Measurements from ENCODE around the gene ITGBL1.

The ITGBL1 gene

GRCh38 chr13:101695870-101696516 is 243.5 kb downstream of the ITGBL1 start:
- no peak for DNase-seq
- Histone ChIP-seq H2BK15ac (replicated peaks; ENCODE audit: low read depth) (no peak overlapping the region), H4K8ac (ENCODE audit: low read depth, low read length) (no peak overlapping the region), H3K27me3 (ENCODE audit: insufficient read depth, low read length, poor library complexity) (no peaks in the 10 kb centered on the region), H3K79me2 (ENCODE audit: control insufficient read depth, insufficient read depth, low read length) (no peaks in the 10 kb centered on the region), H3K23ac (ENCODE audit: low read length) (no peak overlapping the region), H3K4me3 (ENCODE audit: low read length) (no peak overlapping the region), H3K4me2 (ENCODE audit: low read length) (no peak overlapping the region), H3K27ac (ENCODE audit: low read depth, low read length) (no peak overlapping the region), H2BK120ac (ENCODE audit: low read depth, low read length) (no peak overlapping the region), H2BK5ac (ENCODE audit: low read length) (no peak overlapping the region), H3K9ac (ENCODE audit: low read length) (no peak overlapping the region), H3K56ac (ENCODE audit: low read length) (no peak overlapping the region), H2AK5ac (ENCODE audit: low read length) (no peak overlapping the region), H3K4ac (ENCODE audit: low read depth, low read length) (no peak overlapping the region), H4K5ac (ENCODE audit: low read length) (no peak overlapping the region), H3K36me3 (ENCODE audit: control insufficient read depth, insufficient read depth, low read length) (no peaks in the 10 kb centered on the region), H3K79me1 (ENCODE audit: low read length) (no peaks in the 10 kb centered on the region), H3K4me1 (ENCODE audit: control insufficient read depth, low read depth, low read length) (no peaks in the 10 kb centered on the region), H3K18ac (ENCODE audit: low read length) (no peak overlapping the region)
- WGBS (ENCODE audit: extremely low coverage, insufficient coverage, low lambda C conversion rate), result no CpG with 5 or more reads among the region's 4 CpGs

- Histone ChIP-seq H2AK5ac (ENCODE audit: low read length) (no peak overlapping the region), H3K36me3 (ENCODE audit: control insufficient read depth, insufficient read depth, low read length) (no peaks in the 10 kb centered on the region), H3K18ac (ENCODE audit: low read length) (no peak overlapping the region), H3K23ac (ENCODE audit: low read length) (no peak overlapping the region), H3K79me2 (ENCODE audit: control insufficient read depth, insufficient read depth, low read length) (no peaks in the 10 kb centered on the region), H3K4ac (ENCODE audit: low read depth, low read length) (no peak overlapping the region), H3K56ac (ENCODE audit: low read length) (no peak overlapping the region), H3K4me2 (ENCODE audit: low read length) (no peak overlapping the region), H3K27ac (ENCODE audit: low read depth, low read length) (no peak overlapping the region), H2BK120ac (ENCODE audit: low read depth, low read length) (no peak overlapping the region), H3K9ac (ENCODE audit: low read length) (no peak overlapping the region), H2BK5ac (ENCODE audit: low read length) (no peak overlapping the region), H4K5ac (ENCODE audit: low read length) (no peak overlapping the region), H3K79me1 (ENCODE audit: low read length) (no peaks in the 10 kb centered on the region), H4K8ac (ENCODE audit: low read depth, low read length) (no peak overlapping the region), H3K4me3 (ENCODE audit: low read length) (no peak overlapping the region), H3K4me1 (ENCODE audit: control insufficient read depth, low read depth, low read length) (no peaks in the 10 kb centered on the region), H3K27me3 (ENCODE audit: insufficient read depth, low read length, poor library complexity) (no peaks in the 10 kb centered on the region), H2BK15ac (replicated peaks; ENCODE audit: low read depth) (no peak overlapping the region)
- WGBS (ENCODE audit: extremely low coverage, insufficient coverage, low lambda C conversion rate), result no CpG with 5 or more reads among the region's 3 CpGs
- no peak for DNase-seq
Measured at GRCh38 chr13:101697745-101698144, 245.3 kb downstream of the ITGBL1 start.

GRCh38 chr13:101698400-101698799 is 245.9 kb downstream of the ITGBL1 start:
- Histone ChIP-seq H3K36me3 (ENCODE audit: control insufficient read depth, insufficient read depth, low read length) (no peaks in the 10 kb centered on the region), H4K5ac (ENCODE audit: low read length) (no peak overlapping the region), H3K4me1 (ENCODE audit: control insufficient read depth, low read depth, low read length) (no peaks in the 10 kb centered on the region), H2BK15ac (replicated peaks; ENCODE audit: low read depth) (no peak overlapping the region), H3K4ac (ENCODE audit: low read depth, low read length) (no peak overlapping the region), H2BK5ac (ENCODE audit: low read length) (no peak overlapping the region), H3K79me2 (ENCODE audit: control insufficient read depth, insufficient read depth, low read length) (no peaks in the 10 kb centered on the region), H3K4me3 (ENCODE audit: low read length) (no peak overlapping the region), H3K18ac (ENCODE audit: low read length) (no peak overlapping the region), H3K27me3 (ENCODE audit: insufficient read depth, low read length, poor library complexity) (no peaks in the 10 kb centered on the region), H3K9ac (ENCODE audit: low read length) (no peak overlapping the region), H4K8ac (ENCODE audit: low read depth, low read length) (no peak overlapping the region), H2BK120ac (ENCODE audit: low read depth, low read length) (no peak overlapping the region), H3K27ac (ENCODE audit: low read depth, low read length) (no peak overlapping the region), H3K56ac (ENCODE audit: low read length) (no peak overlapping the region), H3K23ac (ENCODE audit: low read length) (no peak overlapping the region), H3K4me2 (ENCODE audit: low read length) (no peak overlapping the region), H2AK5ac (ENCODE audit: low read length) (no peak overlapping the region), H3K79me1 (ENCODE audit: low read length) (no peaks in the 10 kb centered on the region)
- DNase-seq, result no peak
- no CpG with 5 or more reads among the region's 2 CpGs for WGBS (ENCODE audit: extremely low coverage, insufficient coverage, low lambda C conversion rate)

DNA sequence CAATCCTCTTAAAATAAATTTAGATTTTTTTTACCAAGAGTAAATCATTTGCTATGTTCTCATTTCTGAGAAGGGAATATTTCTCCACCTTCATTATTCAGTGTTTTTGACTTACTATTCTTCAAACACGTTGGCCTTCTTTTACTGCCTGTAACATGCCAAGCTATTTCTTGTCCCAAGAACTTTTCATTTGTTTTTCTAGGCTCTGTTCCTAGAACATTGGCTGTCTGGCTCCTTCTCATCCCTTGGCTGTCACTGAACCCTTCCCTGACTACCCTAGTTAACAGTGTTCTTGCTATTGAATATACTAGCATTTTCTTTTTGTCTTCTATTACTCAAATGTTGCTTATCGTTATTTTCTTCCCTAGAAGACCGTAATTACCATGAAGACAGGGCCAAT is 248.1 kb downstream of the ITGBL1 start:
- no peak overlapping the region for H3K9ac ChIP-seq (ENCODE audit: low read length)
- no peak for DNase-seq
- no CpG with 5 or more reads among the region's 3 CpGs for WGBS (ENCODE audit: extremely low coverage, insufficient coverage, low lambda C conversion rate)
- no peaks in the 10 kb centered on the region for H3K4me1 ChIP-seq (ENCODE audit: control insufficient read depth, low read depth, low read length)
- no peak overlapping the region for H3K56ac ChIP-seq (ENCODE audit: low read length)
- H3K27ac ChIP-seq (ENCODE audit: low read depth, low read length), result no peak overlapping the region
- no peak overlapping the region for H3K4me2 ChIP-seq (ENCODE audit: low read length)
- no peak overlapping the region for H2BK15ac ChIP-seq (replicated peaks; ENCODE audit: low read depth)
- no peak overlapping the region for H4K5ac ChIP-seq (ENCODE audit: low read length)
- H3K79me2 ChIP-seq (ENCODE audit: control insufficient read depth, insufficient read depth, low read length), result no peaks in the 10 kb centered on the region
- no peak overlapping the region for H3K4ac ChIP-seq (ENCODE audit: low read depth, low read length)
- no peak overlapping the region for H2BK120ac ChIP-seq (ENCODE audit: low read depth, low read length)
- no peaks in the 10 kb centered on the region for H3K27me3 ChIP-seq (ENCODE audit: insufficient read depth, low read length, poor library complexity)
- no peak overlapping the region for H3K4me3 ChIP-seq (ENCODE audit: low read length)
- no peak overlapping the region for H2AK5ac ChIP-seq (ENCODE audit: low read length)
- no peaks in the 10 kb centered on the region for H3K36me3 ChIP-seq (ENCODE audit: control insufficient read depth, insufficient read depth, low read length)
- H3K18ac ChIP-seq (ENCODE audit: low read length), result no peak overlapping the region
- no peak overlapping the region for H2BK5ac ChIP-seq (ENCODE audit: low read length)
- H3K79me1 ChIP-seq (ENCODE audit: low read length), result no peaks in the 10 kb centered on the region
- H4K8ac ChIP-seq (ENCODE audit: low read depth, low read length), result no peak overlapping the region
- H3K23ac ChIP-seq (ENCODE audit: low read length), result no peak overlapping the region

GRCh38 chr13:101703081-101703480 is 250.6 kb downstream of the ITGBL1 start:
- no peak overlapping the region for H4K5ac ChIP-seq (ENCODE audit: low read length)
- no peak overlapping the region for H3K27ac ChIP-seq (ENCODE audit: low read depth, low read length)
- no peak overlapping the region for H2BK5ac ChIP-seq (ENCODE audit: low read length)
- H3K36me3 ChIP-seq (ENCODE audit: control insufficient read depth, insufficient read depth, low read length), result no peaks in the 10 kb centered on the region
- H3K79me2 ChIP-seq (ENCODE audit: control insufficient read depth, insufficient read depth, low read length), result no peaks in the 10 kb centered on the region
- no peak overlapping the region for H2BK15ac ChIP-seq (replicated peaks; ENCODE audit: low read depth)
- H3K79me1 ChIP-seq (ENCODE audit: low read length), result no peaks in the 10 kb centered on the region
- H2AK5ac ChIP-seq (ENCODE audit: low read length), result no peak overlapping the region
- no peak overlapping the region for H3K56ac ChIP-seq (ENCODE audit: low read length)
- H4K8ac ChIP-seq (ENCODE audit: low read depth, low read length), result no peak overlapping the region
- no peaks in the 10 kb centered on the region for H3K27me3 ChIP-seq (ENCODE audit: insufficient read depth, low read length, poor library complexity)
- H3K4me3 ChIP-seq (ENCODE audit: low read length), result no peak overlapping the region
- no peak overlapping the region for H3K4me2 ChIP-seq (ENCODE audit: low read length)
- DNase-seq, result no peak
- H3K18ac ChIP-seq (ENCODE audit: low read length), result no peak overlapping the region
- H2BK120ac ChIP-seq (ENCODE audit: low read depth, low read length), result no peak overlapping the region
- WGBS (ENCODE audit: extremely low coverage, insufficient coverage, low lambda C conversion rate), result no CpG with 5 or more reads among the region's 1 CpG
- H3K23ac ChIP-seq (ENCODE audit: low read length), result no peak overlapping the region
- no peaks in the 10 kb centered on the region for H3K4me1 ChIP-seq (ENCODE audit: control insufficient read depth, low read depth, low read length)
- H3K9ac ChIP-seq (ENCODE audit: low read length), result no peak overlapping the region
- H3K4ac ChIP-seq (ENCODE audit: low read depth, low read length), result no peak overlapping the region

GRCh38 chr13:101703838-101704237 is 251.4 kb downstream of the ITGBL1 start:
- Histone ChIP-seq H3K56ac (ENCODE audit: low read length) (no peak overlapping the region), H2AK5ac (ENCODE audit: low read length) (no peak overlapping the region), H2BK120ac (ENCODE audit: low read depth, low read length) (no peak overlapping the region), H3K4me1 (ENCODE audit: control insufficient read depth, low read depth, low read length) (no peaks in the 10 kb centered on the region), H3K4ac (ENCODE audit: low read depth, low read length) (no peak overlapping the region), H3K4me3 (ENCODE audit: low read length) (no peak overlapping the region), H2BK15ac (replicated peaks; ENCODE audit: low read depth) (no peak overlapping the region), H3K27me3 (ENCODE audit: insufficient read depth, low read length, poor library complexity) (no peaks in the 10 kb centered on the region), H3K27ac (ENCODE audit: low read depth, low read length) (no peak overlapping the region), H3K36me3 (ENCODE audit: control insufficient read depth, insufficient read depth, low read length) (no peaks in the 10 kb centered on the region), H4K8ac (ENCODE audit: low read depth, low read length) (no peak overlapping the region), H3K79me1 (ENCODE audit: low read length) (no peaks in the 10 kb centered on the region), H2BK5ac (ENCODE audit: low read length) (no peak overlapping the region), H3K4me2 (ENCODE audit: low read length) (no peak overlapping the region), H3K9ac (ENCODE audit: low read length) (no peak overlapping the region), H4K5ac (ENCODE audit: low read length) (no peak overlapping the region), H3K23ac (ENCODE audit: low read length) (no peak overlapping the region), H3K79me2 (ENCODE audit: control insufficient read depth, insufficient read depth, low read length) (no peaks in the 10 kb centered on the region), H3K18ac (ENCODE audit: low read length) (no peak overlapping the region)
- no CpG with 5 or more reads among the region's 3 CpGs for WGBS (ENCODE audit: extremely low coverage, insufficient coverage, low lambda C conversion rate)
- peak; percentile 15 for DNase-seq
